GM19438 (cell line): ENCODE data around the gene LYPD4.
"Not testable (repeated sequence)": the region's sequence is repeated elsewhere in the genome, so short reads cannot be mapped to it uniquely, and the experiment has no call there.

Source experiments
- ATAC-seq: cut with Tn5 transposase; IDR thresholded peaks from one replicate; pipeline ENCODE4 v1.9.1; 2021; ENCODE audit warnings: low read depth; ENCODE audit not compliant: unreplicated experiment

LYPD4 gene

GRCh38 chr19:41802770-41803169 lies 41.7 kb downstream of the LYPD4 start:
- ATAC-seq, result no peak

GRCh38 chr19:41801792-41802211 lies 42.7 kb downstream of the LYPD4 start:
- no peak for ATAC-seq

- no peak for ATAC-seq
These were observed 43.5 kb downstream of the LYPD4 start for GRCh38 chr19:41801031-41801430.

- ATAC-seq, result no peak
These were observed 45.0 kb downstream of the LYPD4 start for GRCh38 chr19:41799444-41800000.

- no peak for ATAC-seq
These were observed 47.6 kb downstream of the LYPD4 start for GRCh38 chr19:41796901-41797300.

- no peak for ATAC-seq
These were observed 48.1 kb downstream of the LYPD4 start, which contains the start of gene CEACAM3 for GRCh38 chr19:41796362-41796761. Gene CEACAM3 (plus strand): TSS chr19:41796587. CDS start chr19:41796678, 91 bp downstream.

- ATAC-seq, result no peak
These were observed 49.4 kb downstream of the LYPD4 start for GRCh38 chr19:41795031-41795461.

GRCh38 chr19:41793414-41793727 lies 51.1 kb downstream of the LYPD4 start:
- no peak for ATAC-seq

- ATAC-seq, result no peak
These were observed 51.7 kb downstream of the LYPD4 start for GRCh38 chr19:41792513-41793413.

GRCh38 chr19:41789053-41789452 lies 55.4 kb downstream of the LYPD4 start:
- not testable (repeated sequence) for ATAC-seq

- ATAC-seq, result not testable (repeated sequence)
These were observed 56.0 kb downstream of the LYPD4 start for GRCh38 chr19:41788518-41788917.
